Spleen (tissue), 7 donors: Measurements from ENCODE around the gene SMIM35.

Experiments used
- CTCF ChIP-seq, 11 experiments: fragments of 200-600 bp in 7 of 11; fragments of 450-650 bp in 4 of 11; sonication (generic) in 4 of 11; IDR thresholded peaks in 8 of 11; conservative IDR thresholded peaks in 3 of 11; 1 replicate in 7 of 11; 2 replicates in 4 of 11; pipeline versions ENCODE4 v1.4.0 to v1.8.0; 2016 to 2021; ENCODE audit warnings: antibody characterized with exemption in 11 of 11, inconsistent platforms in 4 of 11, mild to moderate bottlenecking in 1 of 11
- POLR2A ChIP-seq, 3 donors: fragments of 450-650 bp; IDR thresholded peaks; one replicate each; pipeline ENCODE4 v1.5.1; 2017; ENCODE audit warnings: antibody characterized with exemption in 3 of 3, mild to moderate bottlenecking in 1 of 3
- donor health status: DM: no; HTN: no; CAD: no; lungs with moderate emphysema.
- donor health status: DM: no; HTN: no; CAD: no.
- donor health status: DM: no; HTN: no; CAD: no.

- no peak for TF ChIP-seq CTCF (IDR thresholded peaks at IDR 0.05 in 8 of 11, conservative IDR thresholded peaks at IDR 0.05 in 3 of 11)
- no peak for TF ChIP-seq POLR2A (IDR thresholded peaks at IDR 0.05)
Observed at GRCh38 chr11:118042796-118043195, 44.0 kb downstream of the SMIM35 start.
